Measurements from ENCODE around the gene SKI.

The SKI gene

DNA sequence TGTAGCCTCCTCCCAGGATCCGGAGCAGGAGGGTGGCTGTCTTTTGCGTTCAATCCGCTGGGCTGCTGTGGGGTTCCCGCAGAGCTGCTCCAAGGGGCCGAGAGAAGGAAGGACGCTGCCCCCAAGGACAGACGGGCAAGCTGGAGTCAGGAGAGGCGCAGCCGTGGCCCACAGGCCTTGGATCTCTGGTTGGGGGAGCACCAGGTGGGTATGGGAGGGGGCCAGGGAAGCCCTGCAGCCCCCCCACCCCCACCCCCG, 15.9 kb upstream of the SKI start:
- no peaks in the 10 kb centered on the region for H3K36me3 ChIP-seq (replicated peaks; ENCODE audit: insufficient read depth, low read length)
- H3K27ac ChIP-seq (ENCODE audit: low read length): no peak overlapping the region
- TF ChIP-seq EZH2 (optimal IDR thresholded peaks at IDR 0.05; ENCODE audit: low read depth, low read length) (no peak), EZH2phosphoT487 (IDR thresholded peaks at IDR 0.05; ENCODE audit: low read length) (no peak)
- TF ChIP-seq, protein P1, sequence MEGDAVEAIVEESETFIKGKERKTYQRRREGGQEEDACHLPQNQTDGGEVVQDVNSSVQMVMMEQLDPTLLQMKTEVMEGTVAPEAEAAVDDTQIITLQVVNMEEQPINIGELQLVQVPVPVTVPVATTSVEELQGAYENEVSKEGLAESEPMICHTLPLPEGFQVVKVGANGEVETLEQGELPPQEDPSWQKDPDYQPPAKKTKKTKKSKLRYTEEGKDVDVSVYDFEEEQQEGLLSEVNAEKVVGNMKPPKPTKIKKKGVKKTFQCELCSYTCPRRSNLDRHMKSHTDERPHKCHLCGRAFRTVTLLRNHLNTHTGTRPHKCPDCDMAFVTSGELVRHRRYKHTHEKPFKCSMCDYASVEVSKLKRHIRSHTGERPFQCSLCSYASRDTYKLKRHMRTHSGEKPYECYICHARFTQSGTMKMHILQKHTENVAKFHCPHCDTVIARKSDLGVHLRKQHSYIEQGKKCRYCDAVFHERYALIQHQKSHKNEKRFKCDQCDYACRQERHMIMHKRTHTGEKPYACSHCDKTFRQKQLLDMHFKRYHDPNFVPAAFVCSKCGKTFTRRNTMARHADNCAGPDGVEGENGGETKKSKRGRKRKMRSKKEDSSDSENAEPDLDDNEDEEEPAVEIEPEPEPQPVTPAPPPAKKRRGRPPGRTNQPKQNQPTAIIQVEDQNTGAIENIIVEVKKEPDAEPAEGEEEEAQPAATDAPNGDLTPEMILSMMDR (IDR thresholded peaks at IDR 0.05; ENCODE audit: low read length): no peak
- H3K9me3 ChIP-seq (replicated peaks; ENCODE audit: insufficient read depth, low read length): no peaks in the 10 kb centered on the region
- H4K20me1 ChIP-seq (ENCODE audit: insufficient read depth, low read length): no peaks in the 10 kb centered on the region
- no peaks in the 10 kb centered on the region for H3K79me2 ChIP-seq (ENCODE audit: low read length)
- no peak for DNase-seq
- H3K4me2 ChIP-seq (ENCODE audit: low read depth, low read length): no peak overlapping the region
- no peaks in the 10 kb centered on the region for H3F3A ChIP-seq (ENCODE audit: insufficient read depth, low read length)
- peaks cover 6% of the 10 kb centered on the region; the same call in 1 of the 2 replicates for H3K4me1 ChIP-seq (ENCODE audit: low read length)
- no peaks in the 10 kb centered on the region for H3K9me2 ChIP-seq (replicated peaks; ENCODE audit: insufficient read depth, low read length)
- no peak overlapping the region for H3K9ac ChIP-seq (ENCODE audit: low read length)
- no peak overlapping the region for H3K4me3 ChIP-seq (ENCODE audit: low read length)
- peaks cover 87% of the 10 kb centered on the region for H3K27me3 ChIP-seq (replicated peaks; ENCODE audit: insufficient read depth, low read length)
- no peak overlapping the region for H2AFZ ChIP-seq (ENCODE audit: low read length)

DNA sequence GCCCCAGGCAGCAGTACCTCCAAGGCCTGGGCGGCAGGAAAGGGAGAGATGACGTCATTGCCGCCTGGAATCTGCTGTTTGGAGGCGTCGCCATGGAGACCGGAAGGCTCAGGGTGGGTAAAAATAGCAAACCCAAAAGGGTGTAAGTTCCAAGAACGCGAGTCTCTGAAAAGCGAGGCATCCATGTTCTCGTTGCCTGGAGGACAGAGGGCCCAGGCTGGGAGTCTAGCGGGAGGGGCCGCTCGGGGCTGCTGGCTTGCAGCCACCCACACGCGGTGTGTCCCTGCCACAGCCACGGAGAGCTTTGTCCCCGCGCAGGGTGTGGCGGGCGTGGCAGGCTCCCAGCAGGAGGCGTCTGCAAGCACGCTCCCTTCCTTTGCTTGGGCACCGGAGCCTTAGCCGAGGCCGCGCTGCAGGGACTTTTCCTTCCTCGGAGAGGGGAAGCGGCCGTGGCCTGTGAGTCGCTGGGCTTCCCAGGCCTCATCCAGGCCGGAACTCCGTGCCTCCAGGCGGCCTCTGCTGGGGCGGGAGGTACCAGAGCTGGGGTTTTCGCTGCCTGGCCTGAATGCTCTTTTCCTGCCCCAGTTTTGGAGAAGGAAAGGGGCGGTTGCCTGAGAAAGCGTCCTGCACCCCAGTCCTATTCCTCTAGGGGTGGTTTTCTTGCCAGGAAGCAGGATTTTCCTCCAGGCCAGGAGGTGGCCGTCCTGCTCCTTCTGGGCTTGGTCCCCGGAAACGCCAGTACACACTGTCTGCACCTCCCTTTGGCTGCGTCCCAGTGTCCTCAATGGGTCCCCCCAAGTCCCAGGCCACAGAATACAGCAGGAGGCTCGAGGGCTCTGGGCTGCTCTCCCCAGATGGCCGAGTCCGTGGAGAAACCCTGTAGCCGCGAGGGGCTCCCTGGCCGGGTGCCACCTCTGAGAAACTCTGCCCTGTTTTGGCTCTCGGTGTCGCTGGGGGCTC, 15.3 kb upstream of the SKI start:
- peaks cover 87% of the 10 kb centered on the region for H3K27me3 ChIP-seq (replicated peaks; ENCODE audit: insufficient read depth, low read length)
- H3K36me3 ChIP-seq (replicated peaks; ENCODE audit: insufficient read depth, low read length): no peaks in the 10 kb centered on the region
- no peak overlapping the region for H2AFZ ChIP-seq (ENCODE audit: low read length)
- H3K9ac ChIP-seq (ENCODE audit: low read length): no peak overlapping the region
- H3K4me1 ChIP-seq (ENCODE audit: low read length): peaks cover 6% of the 10 kb centered on the region; the same call in 1 of the 2 replicates
- no peaks in the 10 kb centered on the region for H3K79me2 ChIP-seq (ENCODE audit: low read length)
- no peak overlapping the region for H3K27ac ChIP-seq (ENCODE audit: low read length)
- H4K20me1 ChIP-seq (ENCODE audit: insufficient read depth, low read length): no peaks in the 10 kb centered on the region
- H3K4me2 ChIP-seq (ENCODE audit: low read depth, low read length): peak overlapping the region; percentile 41; the same call in 1 of the 2 replicates
- no peaks in the 10 kb centered on the region for H3F3A ChIP-seq (ENCODE audit: insufficient read depth, low read length)
- no peak for DNase-seq
- TF ChIP-seq, protein P1 (IDR thresholded peaks at IDR 0.05; ENCODE audit: low read length): no peak
- TF ChIP-seq EZH2 (optimal IDR thresholded peaks at IDR 0.05; ENCODE audit: low read depth, low read length) (no peak), EZH2phosphoT487 (IDR thresholded peaks at IDR 0.05; ENCODE audit: low read length) (no peak)
- no peaks in the 10 kb centered on the region for H3K9me3 ChIP-seq (replicated peaks; ENCODE audit: insufficient read depth, low read length)
- H3K4me3 ChIP-seq (ENCODE audit: low read length): no peak overlapping the region
- H3K9me2 ChIP-seq (replicated peaks; ENCODE audit: insufficient read depth, low read length): no peaks in the 10 kb centered on the region

DNA sequence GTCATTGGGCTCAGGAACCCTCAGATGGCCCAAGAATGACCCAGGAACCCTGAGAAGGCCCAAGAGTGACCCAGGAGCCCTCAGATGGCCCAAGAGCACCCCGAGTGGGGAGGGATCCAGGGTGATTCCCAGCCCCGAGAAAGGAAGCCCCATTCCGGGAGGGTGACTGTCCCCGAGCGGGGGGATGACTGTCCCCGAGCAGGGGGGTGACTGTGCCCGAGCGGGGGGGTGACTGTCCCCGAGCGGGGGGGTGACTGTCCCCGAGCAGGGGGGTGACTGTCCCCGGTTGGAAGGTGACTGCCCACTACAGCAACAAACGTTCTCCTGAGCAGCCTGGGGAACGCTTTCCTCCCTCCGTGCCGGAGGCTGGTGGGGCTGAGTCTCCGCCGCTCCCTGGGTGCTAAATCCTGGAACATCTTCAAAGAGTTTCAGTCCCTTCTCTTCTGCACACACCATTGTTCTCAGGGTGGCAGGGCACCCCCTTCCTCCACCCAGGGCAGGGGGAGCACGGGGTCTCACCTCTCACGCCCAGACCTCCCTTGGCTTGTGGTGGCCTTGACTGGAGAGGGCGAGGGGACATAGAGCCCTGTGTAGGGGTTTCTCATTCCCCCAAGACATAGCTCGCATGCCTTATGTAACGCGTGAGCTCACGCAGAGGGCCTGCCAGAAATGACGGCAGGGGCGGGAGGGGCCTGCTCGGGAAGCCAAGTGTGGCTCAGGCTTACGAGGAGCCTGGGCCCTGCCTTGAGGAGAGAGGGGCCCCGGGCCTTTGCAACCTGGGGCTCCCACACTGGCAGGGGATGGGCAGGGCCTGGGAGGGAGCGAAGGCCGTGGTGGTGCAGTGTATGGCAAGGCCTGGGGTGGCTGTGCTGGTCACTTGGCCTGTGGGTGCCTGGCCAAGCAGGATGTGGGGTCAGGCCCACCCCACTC, 14.3 kb upstream of the SKI start:
- no peak for TF ChIP-seq EZH2 (optimal IDR thresholded peaks at IDR 0.05; ENCODE audit: low read depth, low read length)
- TF ChIP-seq EZH2phosphoT487 (IDR thresholded peaks at IDR 0.05; ENCODE audit: low read length): no peak
- TF ChIP-seq, protein P1 (IDR thresholded peaks at IDR 0.05; ENCODE audit: low read length): no peak

More for the DNA sequence above, 14.3 kb upstream of the SKI start:
- no peaks in the 10 kb centered on the region for H4K20me1 ChIP-seq (ENCODE audit: insufficient read depth, low read length)
- H3K9ac ChIP-seq (ENCODE audit: low read length): no peak overlapping the region
- H3F3A ChIP-seq (ENCODE audit: insufficient read depth, low read length): no peaks in the 10 kb centered on the region
- H3K79me2 ChIP-seq (ENCODE audit: low read length): no peaks in the 10 kb centered on the region
- DNase-seq: no peak
- H3K27me3 ChIP-seq (replicated peaks; ENCODE audit: insufficient read depth, low read length): peaks cover 87% of the 10 kb centered on the region
- H3K4me1 ChIP-seq (ENCODE audit: low read length): peaks cover 6% of the 10 kb centered on the region; the same call in 1 of the 2 replicates
- H3K4me3 ChIP-seq (ENCODE audit: low read length): no peak overlapping the region
- H3K9me2 ChIP-seq (replicated peaks; ENCODE audit: insufficient read depth, low read length): no peaks in the 10 kb centered on the region
- no peak overlapping the region for H3K27ac ChIP-seq (ENCODE audit: low read length)
- H3K36me3 ChIP-seq (replicated peaks; ENCODE audit: insufficient read depth, low read length): no peaks in the 10 kb centered on the region
- H2AFZ ChIP-seq (ENCODE audit: low read length): no peak overlapping the region
- no peak overlapping the region for H3K4me2 ChIP-seq (ENCODE audit: low read depth, low read length)
- H3K9me3 ChIP-seq (replicated peaks; ENCODE audit: insufficient read depth, low read length): no peaks in the 10 kb centered on the region

Measured in MM.1S (cell line).